Measurements from ENCODE around the gene C1RL.
A peak's percentile ranks its signal among the peaks of the same experiment; 100 is the strongest.
"Not testable (repeated sequence)": the region's sequence is repeated elsewhere in the genome, so short reads cannot be mapped to it uniquely, and the experiment has no call there.

Gene C1RL

GRCh38 chr12:7116196-7116595 is 7.2 kb upstream of the C1RL start:
- Histone ChIP-seq H3K27me3 (ENCODE audit: control insufficient read depth, insufficient read depth, low read length, poor library complexity, severe bottlenecking) (peaks cover 3% of the 10 kb centered on the region), H3K4me3 (ENCODE audit: insufficient read depth, low read depth, low read length) (no peak overlapping the region), H3K4me1 (ENCODE audit: control insufficient read depth, insufficient read depth, low read length) (no peaks in the 10 kb centered on the region), H3K9me3 (ENCODE audit: control insufficient read depth, low read length) (no peaks in the 10 kb centered on the region), H3K27ac (ENCODE audit: insufficient read depth, low read depth, low read length, poor library complexity, severe bottlenecking) (no peak overlapping the region), H3K36me3 (ENCODE audit: control insufficient read depth, insufficient read depth, low read length) (no peaks in the 10 kb centered on the region)
- WGBS, 2 experiments = 81 to 95% methylated on average over 3 of the region's 3 CpGs

- no peaks in the 10 kb centered on the region for H3K4me1 ChIP-seq (ENCODE audit: control insufficient read depth, insufficient read depth, low read length)
- H3K9me3 ChIP-seq (ENCODE audit: control insufficient read depth, low read length) = no peaks in the 10 kb centered on the region
- H3K4me3 ChIP-seq (ENCODE audit: insufficient read depth, low read depth, low read length) = no peak overlapping the region
- peaks cover 3% of the 10 kb centered on the region for H3K27me3 ChIP-seq (ENCODE audit: control insufficient read depth, insufficient read depth, low read length, poor library complexity, severe bottlenecking)
- no peak overlapping the region for H3K27ac ChIP-seq (ENCODE audit: insufficient read depth, low read depth, low read length, poor library complexity, severe bottlenecking)
- no peaks in the 10 kb centered on the region for H3K36me3 ChIP-seq (ENCODE audit: control insufficient read depth, insufficient read depth, low read length)
- WGBS, 2 experiments = 88 to 90% methylated on average over 6 of the region's 6 CpGs
These were observed 5.8 kb upstream of the C1RL start for GRCh38 chr12:7114851-7115250.

GRCh38 chr12:7114008-7114407 is 5.0 kb upstream of the C1RL start:
- H3K4me3 ChIP-seq (ENCODE audit: insufficient read depth, low read depth, low read length) = no peak overlapping the region
- 93 to 95% methylated on average over 11 of the region's 11 CpGs for WGBS, 2 experiments
- no peaks in the 10 kb centered on the region for H3K36me3 ChIP-seq (ENCODE audit: control insufficient read depth, insufficient read depth, low read length)
- no peaks in the 10 kb centered on the region for H3K4me1 ChIP-seq (ENCODE audit: control insufficient read depth, insufficient read depth, low read length)
- no peak overlapping the region for H3K27ac ChIP-seq (ENCODE audit: insufficient read depth, low read depth, low read length, poor library complexity, severe bottlenecking)
- no peaks in the 10 kb centered on the region for H3K9me3 ChIP-seq (ENCODE audit: control insufficient read depth, low read length)
- peaks cover 3% of the 10 kb centered on the region for H3K27me3 ChIP-seq (ENCODE audit: control insufficient read depth, insufficient read depth, low read length, poor library complexity, severe bottlenecking)

- WGBS, 2 experiments = 53 to 54% methylated on average over 5 of the region's 5 CpGs
- Histone ChIP-seq H3K27me3 (ENCODE audit: control insufficient read depth, insufficient read depth, low read length, poor library complexity, severe bottlenecking) (peaks cover 3% of the 10 kb centered on the region), H3K4me1 (ENCODE audit: control insufficient read depth, insufficient read depth, low read length) (no peaks in the 10 kb centered on the region)
These were observed 4.4 kb upstream of the C1RL start for GRCh38 chr12:7113389-7113871.

GRCh38 chr12:7112041-7112440 is 3.0 kb upstream of the C1RL start:
- 92 to 96% methylated on average over 3 of the region's 4 CpGs for WGBS, 2 experiments
- H3K36me3 ChIP-seq (ENCODE audit: control insufficient read depth, insufficient read depth, low read length) = no peaks in the 10 kb centered on the region
- H3K27ac ChIP-seq (ENCODE audit: insufficient read depth, low read depth, low read length, poor library complexity, severe bottlenecking) = no peak overlapping the region
- no peak overlapping the region for H3K4me3 ChIP-seq (ENCODE audit: insufficient read depth, low read depth, low read length)
- H3K27me3 ChIP-seq (ENCODE audit: control insufficient read depth, insufficient read depth, low read length, poor library complexity, severe bottlenecking) = peaks cover 3% of the 10 kb centered on the region
- H3K9me3 ChIP-seq (ENCODE audit: control insufficient read depth, low read length) = no peaks in the 10 kb centered on the region
- H3K4me1 ChIP-seq (ENCODE audit: control insufficient read depth, insufficient read depth, low read length) = peaks cover 6% of the 10 kb centered on the region

More at GRCh38 chr12:7113389-7113871, 4.4 kb upstream of the C1RL start:
- Histone ChIP-seq H3K27ac (ENCODE audit: insufficient read depth, low read depth, low read length, poor library complexity, severe bottlenecking) (no peak overlapping the region), H3K4me3 (ENCODE audit: insufficient read depth, low read depth, low read length) (no peak overlapping the region), H3K9me3 (ENCODE audit: control insufficient read depth, low read length) (no peaks in the 10 kb centered on the region), H3K36me3 (ENCODE audit: control insufficient read depth, insufficient read depth, low read length) (no peaks in the 10 kb centered on the region)

- 91 to 94% methylated on average over 5 of the region's 5 CpGs for WGBS, 2 experiments
- H3K27ac ChIP-seq (ENCODE audit: insufficient read depth, low read depth, low read length, poor library complexity, severe bottlenecking) = no peak overlapping the region
These were observed 1.6 kb upstream of the C1RL start for GRCh38 chr12:7110661-7111060.

GRCh38 chr12:7109572-7109920 is 532 bp upstream of the C1RL start:
- Histone ChIP-seq H3K36me3 (ENCODE audit: control insufficient read depth, insufficient read depth, low read length) (no peaks in the 10 kb centered on the region), H3K27me3 (ENCODE audit: control insufficient read depth, insufficient read depth, low read length, poor library complexity, severe bottlenecking) (peaks cover 3% of the 10 kb centered on the region), H3K4me3 (ENCODE audit: insufficient read depth, low read depth, low read length) (no peak overlapping the region), H3K9me3 (ENCODE audit: control insufficient read depth, low read length) (no peaks in the 10 kb centered on the region), H3K4me1 (ENCODE audit: control insufficient read depth, insufficient read depth, low read length) (peaks cover 6% of the 10 kb centered on the region), H3K27ac (ENCODE audit: insufficient read depth, low read depth, low read length, poor library complexity, severe bottlenecking) (no peak overlapping the region)
- 66 to 73% methylated on average over 5 of the region's 5 CpGs for WGBS, 2 experiments

More at GRCh38 chr12:7110661-7111060, 1.6 kb upstream of the C1RL start:
- Histone ChIP-seq H3K9me3 (ENCODE audit: control insufficient read depth, low read length) (no peaks in the 10 kb centered on the region), H3K36me3 (ENCODE audit: control insufficient read depth, insufficient read depth, low read length) (no peaks in the 10 kb centered on the region), H3K4me3 (ENCODE audit: insufficient read depth, low read depth, low read length) (no peak overlapping the region), H3K27me3 (ENCODE audit: control insufficient read depth, insufficient read depth, low read length, poor library complexity, severe bottlenecking) (peaks cover 3% of the 10 kb centered on the region), H3K4me1 (ENCODE audit: control insufficient read depth, insufficient read depth, low read length) (peaks cover 6% of the 10 kb centered on the region)

GRCh38 chr12:7108003-7108795 is 815 bp downstream of the C1RL start:
- Histone ChIP-seq H3K27me3 (ENCODE audit: control insufficient read depth, insufficient read depth, low read length, poor library complexity, severe bottlenecking) (peaks cover 3% of the 10 kb centered on the region), H3K36me3 (ENCODE audit: control insufficient read depth, insufficient read depth, low read length) (no peaks in the 10 kb centered on the region), H3K27ac (ENCODE audit: insufficient read depth, low read depth, low read length, poor library complexity, severe bottlenecking) (peak overlapping the region; percentile 45), H3K9me3 (ENCODE audit: control insufficient read depth, low read length) (no peaks in the 10 kb centered on the region), H3K4me3 (ENCODE audit: insufficient read depth, low read depth, low read length) (peak overlapping the region; percentile 50), H3K4me1 (ENCODE audit: control insufficient read depth, insufficient read depth, low read length) (peaks cover 6% of the 10 kb centered on the region)
- 14 to 15% methylated on average over 30 of the region's 30 CpGs for WGBS, 2 experiments

- H3K27ac ChIP-seq (ENCODE audit: insufficient read depth, low read depth, low read length, poor library complexity, severe bottlenecking) = peak overlapping the region; percentile 45
These were observed 1.4 kb downstream of the C1RL start for GRCh38 chr12:7107636-7108002.

GRCh38 chr12:7107181-7107580 is 1.8 kb downstream of the C1RL start:
- not testable (repeated sequence) for H3K36me3 ChIP-seq (ENCODE audit: control insufficient read depth, insufficient read depth, low read length); H3K9me3 ChIP-seq (ENCODE audit: control insufficient read depth, low read length); H3K27me3 ChIP-seq (ENCODE audit: control insufficient read depth, insufficient read depth, low read length, poor library complexity, severe bottlenecking); H3K4me1 ChIP-seq (ENCODE audit: control insufficient read depth, insufficient read depth, low read length); H3K4me3 ChIP-seq (ENCODE audit: insufficient read depth, low read depth, low read length); H3K27ac ChIP-seq (ENCODE audit: insufficient read depth, low read depth, low read length, poor library complexity, severe bottlenecking)
- WGBS, 2 experiments = 86 to 94% methylated on average over 4 to 5 of the region's 5 CpGs

More at GRCh38 chr12:7107636-7108002, 1.4 kb downstream of the C1RL start:
- peaks cover under 1% of the 10 kb centered on the region for H3K27me3 ChIP-seq (ENCODE audit: control insufficient read depth, insufficient read depth, low read length, poor library complexity, severe bottlenecking)
- H3K9me3 ChIP-seq (ENCODE audit: control insufficient read depth, low read length) = no peaks in the 10 kb centered on the region
- H3K4me1 ChIP-seq (ENCODE audit: control insufficient read depth, insufficient read depth, low read length) = peaks cover 6% of the 10 kb centered on the region
- H3K4me3 ChIP-seq (ENCODE audit: insufficient read depth, low read depth, low read length) = peak overlapping the region; percentile 50
- WGBS, 2 experiments = 77 to 86% methylated on average over 3 of the region's 3 CpGs
- no peaks in the 10 kb centered on the region for H3K36me3 ChIP-seq (ENCODE audit: control insufficient read depth, insufficient read depth, low read length)

Measured in ectodermal cell (in vitro differentiated cells).